Sigmoid colon (tissue), 4 donors: Measurements from ENCODE around the gene ALS2CL.

ENCODE experiments used
- CTCF ChIP-seq, 4 experiments: fragments of 450-650 bp in 3 of 4; fragments of 200-600 bp in 1 of 4; IDR thresholded peaks; one replicate each; pipeline ENCODE4 v1.5.1; 2016 to 2019; ENCODE audit warnings: antibody characterized with exemption in 4 of 4, mild to moderate bottlenecking in 3 of 4, moderate library complexity in 2 of 4
- EP300 ChIP-seq, 4 donors: sonication (generic); formaldehyde crosslinking; IDR thresholded peaks; one replicate each; pipeline ENCODE4 v1.6.1; 2017; ENCODE audit warnings: antibody characterized with exemption in 4 of 4
- POLR2A ChIP-seq, 2 donors: fragments of 450-650 bp; IDR thresholded peaks; one replicate each; pipeline ENCODE4 v1.6.1; 2016; ENCODE audit warnings: antibody characterized with exemption in 2 of 2, mild to moderate bottlenecking in 2 of 2, moderate library complexity in 2 of 2
- POLR2AphosphoS5 ChIP-seq, 4 donors: sonication (generic); formaldehyde crosslinking; IDR thresholded peaks; one replicate each; pipeline ENCODE4 v1.6.1; 2017; ENCODE audit warnings: antibody characterized with exemption in 4 of 4

DNA sequence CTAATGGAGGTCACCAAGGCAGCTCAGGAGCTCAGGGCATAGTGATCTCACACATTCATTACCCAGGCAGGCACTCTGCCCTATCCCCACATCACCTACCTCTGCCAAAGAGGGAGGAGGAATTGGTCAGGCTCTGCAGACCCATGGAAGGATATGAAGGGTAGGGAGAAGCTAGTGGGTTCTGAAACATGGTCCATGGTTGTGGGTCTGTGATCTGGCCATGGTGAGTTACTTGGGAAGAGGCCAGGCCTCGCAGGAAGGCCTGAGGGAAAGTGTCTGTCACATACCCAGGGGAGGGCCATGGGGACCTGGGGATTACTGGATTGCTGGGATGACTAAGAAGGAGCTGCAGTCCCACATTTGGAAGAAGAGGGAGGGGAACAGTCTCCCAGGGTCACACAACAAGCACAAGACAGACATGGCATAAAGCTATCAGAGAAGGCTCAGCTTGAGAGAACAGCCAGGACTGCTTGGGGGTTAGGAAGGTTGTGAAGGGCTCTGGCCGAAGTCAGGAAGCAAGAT, 25.6 kb upstream of the ALS2CL start:
- no peak for TF ChIP-seq POLR2A (IDR thresholded peaks at IDR 0.05)
- no peak for TF ChIP-seq CTCF (IDR thresholded peaks at IDR 0.05)
- TF ChIP-seq POLR2AphosphoS5 (IDR thresholded peaks at IDR 0.05) = no peak
- no peak for TF ChIP-seq EP300 (IDR thresholded peaks at IDR 0.05)
